Uterus (tissue), 4 donors: ENCODE measurements around the gene MED13L. TPM values are rescaled to one million over a fixed set of nuclear protein-coding genes. Genes with fewer than 3 reads are reported as not detected.

Experiments used
- DNase-seq, 2 donors: peaks; one replicate each; pipeline ENCODE4 v3.0.0-alpha.2; 2019 to 2020
- H3K27ac ChIP-seq, 2 donors: fragments of 200-600 bp; sonication (generic); 1 replicate in 1 of 2; 2 replicates in 1 of 2; pipeline ENCODE4 v1.5.1; 2016 to 2018
- H3K27me3 ChIP-seq, 2 donors: fragments of 200-600 bp; sonication (generic); one replicate each; pipeline ENCODE4 v1.5.1; 2018 to 2019; ENCODE audit warnings: control low read depth in 1 of 2
- H3K36me3 ChIP-seq, 2 donors: fragments of 200-600 bp; sonication (generic); one replicate each; pipeline ENCODE4 v1.5.1; 2019; ENCODE audit warnings: control low read depth in 1 of 2
- H3K4me1 ChIP-seq, 2 donors: fragments of 200-600 bp; sonication (generic); one replicate each; pipeline ENCODE4 v1.5.1; 2018 to 2019; ENCODE audit warnings: control low read depth in 1 of 2
- H3K4me3 ChIP-seq, 2 donors: fragments of 200-600 bp; sonication (generic); 1 replicate in 1 of 2; 2 replicates in 1 of 2; pipeline ENCODE4 v1.5.1; 2018 to 2019; ENCODE audit warnings: mild to moderate bottlenecking in 1 of 2
- H3K9me3 ChIP-seq, 2 donors: fragments of 200-600 bp; sonication (generic); one replicate each; pipeline ENCODE4 v1.5.1; 2019; ENCODE audit warnings: control low read depth in 1 of 2
- CTCF ChIP-seq, 4 experiments: fragments of 200-600 bp in 2 of 4; fragments of 450-650 bp in 2 of 4; sonication (generic) in 2 of 4; IDR thresholded peaks; one replicate each; pipeline ENCODE4 v1.5.1; 2016 to 2019; ENCODE audit warnings: antibody characterized with exemption in 4 of 4, mild to moderate bottlenecking in 2 of 4, moderate library complexity in 1 of 4
- POLR2A ChIP-seq, 2 donors: fragments of 450-650 bp; IDR thresholded peaks; one replicate each; pipeline ENCODE4 v1.6.1; 2016; ENCODE audit warnings: antibody characterized with exemption in 2 of 2, mild to moderate bottlenecking in 1 of 2, moderate library complexity in 1 of 2
- intact Hi-C: fragments of 100-400 bp; cut with DNase I; formaldehyde crosslinking; loops from one replicate; pipeline ENCODE4 v1.15.1; 2023; ENCODE audit warnings: low total_unique reads
- total RNA-seq, 4 donors: library from RNA; depleted of rRNA in 3 of 4; stranded (reverse); fragments of >200 nt in 3 of 4; gene quantifications; one replicate each; pipeline versions ENCODE4 v1.1.0 to v1.2.4, GENCODE V29; 2014 to 2023
- donor health status: DM: yes; HTN: yes; CAD: no.

Gene MED13L
- total RNA-seq, 4 donors from 2014 or later: 189 to 314 (median 254) TPM

DNA sequence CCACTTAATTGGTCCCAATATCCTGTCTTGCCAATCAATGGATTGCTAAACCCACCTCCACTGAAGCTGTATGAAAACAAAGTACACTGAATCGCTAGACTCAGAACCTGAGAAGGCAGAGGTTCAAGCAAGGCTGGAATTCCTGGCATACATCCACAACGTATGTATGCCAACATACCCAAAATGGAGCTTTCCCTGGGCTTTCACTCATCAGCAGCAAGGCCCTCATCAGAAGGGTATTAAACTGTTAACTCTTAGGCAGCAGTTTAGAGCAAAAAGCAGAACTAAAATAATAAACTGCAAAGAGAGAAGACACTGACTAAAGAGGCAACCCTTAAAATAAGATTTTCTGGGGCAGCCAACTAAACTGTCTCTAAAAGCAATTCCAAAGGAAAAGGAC lies 13.6 kb downstream of the MED13L start:
- no peak for DNase-seq
- Histone ChIP-seq H3K27ac (no peak overlapping the region), H3K36me3 (no peaks in the 10 kb centered on the region), H3K27me3 (no peaks in the 10 kb centered on the region), H3K9me3 (no peaks in the 10 kb centered on the region), H3K4me1 (peaks cover 0 to 16% of the 10 kb centered on the region in 2 donors), H3K4me3 (no peak overlapping the region)
- intact Hi-C loops: no loop called here
- TF ChIP-seq POLR2A (IDR thresholded peaks at IDR 0.05): no peak
- TF ChIP-seq CTCF (IDR thresholded peaks at IDR 0.05): no peak

DNA sequence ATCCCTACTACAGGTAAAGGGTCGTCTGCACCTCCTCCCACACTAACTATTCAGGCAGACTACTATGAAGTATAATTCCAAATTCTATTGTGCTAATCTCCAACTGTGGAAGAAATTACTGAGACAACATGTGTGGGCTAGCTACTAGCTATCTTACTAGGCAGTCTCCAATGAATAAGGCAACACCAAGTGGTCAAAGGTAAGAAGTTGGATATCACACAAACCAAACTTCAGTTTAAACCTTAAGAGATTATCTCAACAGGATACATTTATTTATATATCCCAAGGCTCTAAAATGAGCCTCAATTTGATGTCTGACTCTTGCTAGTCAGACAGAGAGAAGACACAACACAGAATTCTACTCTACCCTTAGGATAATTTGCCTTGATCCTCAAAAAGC lies 14.1 kb downstream of the MED13L start:
- H3K27me3 ChIP-seq: no peaks in the 10 kb centered on the region
- H3K36me3 ChIP-seq: no peaks in the 10 kb centered on the region
- intact Hi-C loops: no loop called here
- H3K4me3 ChIP-seq: no peak overlapping the region
- no peak for DNase-seq
- TF ChIP-seq CTCF (IDR thresholded peaks at IDR 0.05) (no peak), POLR2A (IDR thresholded peaks at IDR 0.05) (no peak)
- H3K27ac ChIP-seq: no peak overlapping the region
- no peaks in the 10 kb centered on the region for H3K9me3 ChIP-seq
- peaks cover 0 to 16% of the 10 kb centered on the region in 2 donors for H3K4me1 ChIP-seq

GRCh38 chr12:116262741-116263140 lies 14.8 kb downstream of the MED13L start:
- H3K36me3 ChIP-seq: no peaks in the 10 kb centered on the region
- H3K27me3 ChIP-seq: no peaks in the 10 kb centered on the region
- H3K4me3 ChIP-seq: no peak overlapping the region
- H3K27ac ChIP-seq: no peak overlapping the region
- no peak for DNase-seq
- H3K4me1 ChIP-seq: peaks cover 0 to 16% of the 10 kb centered on the region in 2 donors
- no peaks in the 10 kb centered on the region for H3K9me3 ChIP-seq
- intact Hi-C loops: no loop called here
- TF ChIP-seq POLR2A (IDR thresholded peaks at IDR 0.05) (no peak), CTCF (IDR thresholded peaks at IDR 0.05) (no peak)

GRCh38 chr12:116261525-116262100 lies 15.9 kb downstream of the MED13L start:
- H3K4me3 ChIP-seq: no peak overlapping the region
- no peaks in the 10 kb centered on the region for H3K36me3 ChIP-seq
- intact Hi-C loops: no loop called here
- DNase-seq: no peak
- H3K27me3 ChIP-seq: no peaks in the 10 kb centered on the region
- TF ChIP-seq POLR2A (IDR thresholded peaks at IDR 0.05) (no peak), CTCF (IDR thresholded peaks at IDR 0.05) (no peak)
- H3K27ac ChIP-seq: no peak overlapping the region
- peaks cover 0 to 16% of the 10 kb centered on the region in 2 donors for H3K4me1 ChIP-seq
- H3K9me3 ChIP-seq: no peaks in the 10 kb centered on the region

GRCh38 chr12:116259800-116260577 lies 17.5 kb downstream of the MED13L start:
- Histone ChIP-seq H3K27me3 (no peaks in the 10 kb centered on the region), H3K4me1 (peaks cover 0 to 13% of the 10 kb centered on the region in 2 donors), H3K27ac (no peak overlapping the region), H3K4me3 (no peak overlapping the region), H3K36me3 (no peaks in the 10 kb centered on the region), H3K9me3 (no peaks in the 10 kb centered on the region)
- TF ChIP-seq CTCF (IDR thresholded peaks at IDR 0.05) (no peak), POLR2A (IDR thresholded peaks at IDR 0.05) (no peak)
- intact Hi-C loops: no loop called here
- DNase-seq: no peak
